ENCODE measurements around the gene KRT8.
A peak's percentile ranks its signal among the peaks of the same experiment; 100 is the strongest.

The KRT8 gene

GRCh38 chr12:52925717-52926595 lies 21.1 kb upstream of the KRT8 start:
- no peak for DNase-seq

GRCh38 chr12:52924764-52925716 lies 20.2 kb upstream of the KRT8 start:
- DNase-seq, result peak; percentile 88

GRCh38 chr12:52921488-52922165 lies 16.8 kb upstream of the KRT8 start:
- no peak for DNase-seq

- no peak for DNase-seq
Measured at GRCh38 chr12:52920937-52921336, 16.1 kb upstream of the KRT8 start.

GRCh38 chr12:52918784-52919183 lies 13.9 kb upstream of the KRT8 start:
- no peak for DNase-seq

GRCh38 chr12:52918351-52918750 lies 13.5 kb upstream of the KRT8 start:
- DNase-seq, result no peak

GRCh38 chr12:52917800-52918199 lies 12.9 kb upstream of the KRT8 start:
- no peak for DNase-seq

GRCh38 chr12:52916216-52916615 lies 11.3 kb upstream of the KRT8 start:
- no peak for DNase-seq

- DNase-seq, result no peak
Measured at GRCh38 chr12:52915637-52916036, 10.8 kb upstream of the KRT8 start.

GRCh38 chr12:52914576-52915121 lies 9.8 kb upstream of the KRT8 start:
- DNase-seq, result no peak

- no peak for DNase-seq
Measured at GRCh38 chr12:52913431-52913821, 8.6 kb upstream of the KRT8 start.

GRCh38 chr12:52912711-52913430 lies 8.0 kb upstream of the KRT8 start:
- no peak for DNase-seq

GRCh38 chr12:52910248-52910883 lies 5.5 kb upstream of the KRT8 start:
- DNase-seq, result no peak

- DNase-seq, result no peak
Measured at GRCh38 chr12:52909796-52910195, 4.9 kb upstream of the KRT8 start.

- no peak for DNase-seq
Measured at GRCh38 chr12:52909331-52909730, 4.5 kb upstream of the KRT8 start.

- no peak for DNase-seq
Measured at GRCh38 chr12:52907092-52907810, 2.4 kb upstream of the KRT8 start.

- DNase-seq, result no peak
Measured at GRCh38 chr12:52906191-52906601, 1.3 kb upstream of the KRT8 start.

- DNase-seq, result no peak
Measured at GRCh38 chr12:52903855-52904508, 894 bp downstream of the KRT8 start.

- DNase-seq, result peak; percentile 27
Measured at GRCh38 chr12:52903285-52903854, 1.5 kb downstream of the KRT8 start.
